ENCODE results near the gene GRM7.

Gene GRM7

GRCh38 chr3:7396534-7396933 lies 535.6 kb downstream of the GRM7 start:
- TF ChIP-seq, protein P1, sequence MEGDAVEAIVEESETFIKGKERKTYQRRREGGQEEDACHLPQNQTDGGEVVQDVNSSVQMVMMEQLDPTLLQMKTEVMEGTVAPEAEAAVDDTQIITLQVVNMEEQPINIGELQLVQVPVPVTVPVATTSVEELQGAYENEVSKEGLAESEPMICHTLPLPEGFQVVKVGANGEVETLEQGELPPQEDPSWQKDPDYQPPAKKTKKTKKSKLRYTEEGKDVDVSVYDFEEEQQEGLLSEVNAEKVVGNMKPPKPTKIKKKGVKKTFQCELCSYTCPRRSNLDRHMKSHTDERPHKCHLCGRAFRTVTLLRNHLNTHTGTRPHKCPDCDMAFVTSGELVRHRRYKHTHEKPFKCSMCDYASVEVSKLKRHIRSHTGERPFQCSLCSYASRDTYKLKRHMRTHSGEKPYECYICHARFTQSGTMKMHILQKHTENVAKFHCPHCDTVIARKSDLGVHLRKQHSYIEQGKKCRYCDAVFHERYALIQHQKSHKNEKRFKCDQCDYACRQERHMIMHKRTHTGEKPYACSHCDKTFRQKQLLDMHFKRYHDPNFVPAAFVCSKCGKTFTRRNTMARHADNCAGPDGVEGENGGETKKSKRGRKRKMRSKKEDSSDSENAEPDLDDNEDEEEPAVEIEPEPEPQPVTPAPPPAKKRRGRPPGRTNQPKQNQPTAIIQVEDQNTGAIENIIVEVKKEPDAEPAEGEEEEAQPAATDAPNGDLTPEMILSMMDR (IDR thresholded peaks at IDR 0.05; ENCODE audit: insufficient read depth, low read length) = no peak
- TF ChIP-seq GABPA (IDR thresholded peaks at IDR 0.05; ENCODE audit: low read depth) (no peak), SPI1 (IDR thresholded peaks at IDR 0.05; ENCODE audit: borderline replicate concordance, low read depth) (no peak), REST (IDR thresholded peaks at IDR 0.05; ENCODE audit: insufficient replicate concordance, low read depth) (no peak), POLR2AphosphoS5 (IDR thresholded peaks at IDR 0.05; ENCODE audit: low read depth) (no peak)
- H3K27ac ChIP-seq (replicated peaks) = no peak overlapping the region

GRCh38 chr3:7397097-7397496 lies 536.2 kb downstream of the GRM7 start:
- H3K4me3 ChIP-seq (replicated peaks; ENCODE audit: insufficient read depth, low read length) = no peak overlapping the region
- no peaks in the 10 kb centered on the region for H3K27me3 ChIP-seq (ENCODE audit: insufficient read depth, poor library complexity, severe bottlenecking)
- no peak for DNase-seq (ENCODE audit: low read depth in 1 of 2, low spot score in 1 of 2)
- H3K27ac ChIP-seq (replicated peaks) = no peak overlapping the region
- TF ChIP-seq, protein P1 (IDR thresholded peaks at IDR 0.05; ENCODE audit: insufficient read depth, low read length) = no peak
- TF ChIP-seq SPI1 (IDR thresholded peaks at IDR 0.05; ENCODE audit: borderline replicate concordance, low read depth) = no peak
- TF ChIP-seq POLR2AphosphoS5 (IDR thresholded peaks at IDR 0.05; ENCODE audit: low read depth) = no peak
- no peak for TF ChIP-seq REST (IDR thresholded peaks at IDR 0.05; ENCODE audit: insufficient replicate concordance, low read depth)
- no peak for TF ChIP-seq GABPA (IDR thresholded peaks at IDR 0.05; ENCODE audit: low read depth)

More at GRCh38 chr3:7396534-7396933, 535.6 kb downstream of the GRM7 start:
- H3K27me3 ChIP-seq (ENCODE audit: insufficient read depth, poor library complexity, severe bottlenecking) = no peaks in the 10 kb centered on the region
- H3K4me3 ChIP-seq (replicated peaks; ENCODE audit: insufficient read depth, low read length) = no peak overlapping the region
- DNase-seq (ENCODE audit: low read depth in 1 of 2, low spot score in 1 of 2) = no peak

DNA sequence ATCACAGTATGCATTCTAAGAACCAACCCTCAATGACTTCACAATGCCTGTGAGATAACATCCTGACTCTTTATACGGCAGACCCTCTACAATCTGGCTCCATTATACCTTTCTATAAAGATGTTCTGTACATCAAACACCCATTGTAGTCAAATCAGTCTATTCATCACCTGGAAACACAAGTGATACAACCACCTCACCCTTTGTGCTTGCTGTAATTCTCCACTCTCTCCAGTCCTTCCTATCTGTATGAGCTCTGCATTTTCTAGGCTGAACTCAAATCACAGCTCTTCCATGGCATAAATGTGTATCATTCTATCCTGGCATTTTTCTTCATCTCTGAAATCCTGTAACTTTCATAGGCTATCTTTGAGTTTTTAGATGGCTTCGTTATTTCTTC lies 539.4 kb downstream of the GRM7 start:
- no peak overlapping the region for H3K4me3 ChIP-seq (replicated peaks; ENCODE audit: insufficient read depth, low read length)
- H3K27me3 ChIP-seq (ENCODE audit: insufficient read depth, poor library complexity, severe bottlenecking) = no peaks in the 10 kb centered on the region
- no peak for DNase-seq (ENCODE audit: low read depth in 1 of 2, low spot score in 1 of 2)
- H3K27ac ChIP-seq (replicated peaks) = no peak overlapping the region
- TF ChIP-seq SPI1 (IDR thresholded peaks at IDR 0.05; ENCODE audit: borderline replicate concordance, low read depth) (no peak), REST (IDR thresholded peaks at IDR 0.05; ENCODE audit: insufficient replicate concordance, low read depth) (no peak), POLR2AphosphoS5 (IDR thresholded peaks at IDR 0.05; ENCODE audit: low read depth) (no peak), GABPA (IDR thresholded peaks at IDR 0.05; ENCODE audit: low read depth) (no peak)
- TF ChIP-seq, protein P1 (IDR thresholded peaks at IDR 0.05; ENCODE audit: insufficient read depth, low read length) = no peak

Measured in HL-60 (cell line).